Hypothalamus (tissue), 51 donors: ENCODE measurements around the gene NECAB2.
"Not testable (repeated sequence)": the region's sequence is repeated elsewhere in the genome, so short reads cannot be mapped to it uniquely, and the experiment has no call there.

Source experiments
- DNase-seq, 51 donors: peaks; one replicate each; lab custom pipeline; 2025; lab: John Stamatoyannopoulos, UW

Gene NECAB2

DNA sequence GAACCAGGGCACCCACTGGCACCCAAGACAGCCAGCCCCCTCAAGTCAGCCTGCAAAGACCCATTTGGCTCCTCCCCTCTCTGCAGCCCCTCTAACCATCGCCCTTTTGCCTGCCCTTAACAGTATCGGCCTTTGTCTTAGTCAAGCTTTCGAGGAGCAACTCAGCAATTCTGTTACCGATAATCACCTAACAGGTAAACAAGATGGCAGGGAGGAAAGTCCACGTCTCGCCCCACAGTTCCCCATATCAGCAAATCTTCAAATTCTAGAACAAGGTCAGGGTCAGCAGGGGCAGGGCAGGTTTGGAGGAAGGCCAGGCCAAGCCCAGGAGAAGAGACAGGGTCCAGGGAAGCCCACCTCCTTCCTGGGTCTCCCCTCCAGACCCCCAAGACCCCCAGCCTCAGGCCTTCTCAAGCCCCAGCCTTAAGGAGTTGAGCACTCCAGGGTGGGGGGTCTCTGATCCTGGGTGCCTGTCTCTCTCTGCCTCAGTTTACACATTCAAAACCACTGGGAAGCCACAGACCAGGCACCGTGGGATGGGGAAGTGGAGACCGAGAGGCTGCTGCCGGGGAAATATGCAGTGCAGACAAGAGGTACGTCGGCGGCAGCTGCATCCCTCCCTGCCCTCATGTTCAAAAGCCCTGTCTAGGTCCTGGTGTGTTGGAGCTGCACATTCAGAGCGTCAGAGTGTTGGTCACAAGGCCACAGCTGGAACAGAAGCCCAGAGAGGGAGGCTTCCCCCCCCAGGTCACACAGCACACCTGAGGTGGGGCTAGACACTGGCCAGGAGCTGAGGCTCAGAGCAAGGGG lies 18.9 kb upstream of the NECAB2 start:
- DNase-seq: no peak

DNA sequence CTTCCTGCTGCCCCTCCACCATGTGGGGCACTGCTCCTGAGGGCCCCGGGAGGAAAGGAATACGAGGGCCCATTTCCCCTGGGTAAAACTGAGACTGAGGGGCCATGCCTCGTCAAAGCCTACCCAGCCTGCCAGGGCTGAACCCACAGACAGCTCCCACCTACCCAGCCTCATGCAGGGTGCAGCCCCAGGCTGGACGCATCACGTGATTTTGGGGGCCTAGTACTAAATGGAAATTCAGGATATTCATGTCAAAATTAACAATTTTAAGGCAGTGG lies 18.4 kb upstream of the NECAB2 start:
- DNase-seq: no peak

DNA sequence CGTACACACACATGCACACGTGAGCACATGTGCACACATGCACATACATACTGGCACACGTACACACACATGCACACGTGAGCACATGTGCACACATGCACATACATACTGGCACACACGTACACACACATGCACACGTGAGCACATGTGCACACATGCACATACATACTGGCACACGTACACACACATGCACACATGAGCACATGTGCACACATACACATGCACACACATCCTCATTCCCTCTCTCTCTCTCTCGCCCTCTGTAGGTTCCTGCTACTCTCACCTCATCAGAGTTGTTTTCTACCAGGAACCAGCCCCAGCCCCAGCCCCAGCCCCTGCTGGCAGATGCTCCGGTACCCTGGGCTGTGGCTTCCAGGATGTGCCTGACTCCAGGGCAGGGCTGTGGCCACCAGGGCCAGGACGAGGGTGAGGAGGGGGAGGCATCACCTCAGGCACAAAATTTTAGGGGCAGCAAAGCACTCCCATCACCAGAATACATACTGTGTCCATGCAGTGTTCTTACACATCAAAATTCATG lies 17.1 kb upstream of the NECAB2 start:
- DNase-seq: not testable (repeated sequence)

DNA sequence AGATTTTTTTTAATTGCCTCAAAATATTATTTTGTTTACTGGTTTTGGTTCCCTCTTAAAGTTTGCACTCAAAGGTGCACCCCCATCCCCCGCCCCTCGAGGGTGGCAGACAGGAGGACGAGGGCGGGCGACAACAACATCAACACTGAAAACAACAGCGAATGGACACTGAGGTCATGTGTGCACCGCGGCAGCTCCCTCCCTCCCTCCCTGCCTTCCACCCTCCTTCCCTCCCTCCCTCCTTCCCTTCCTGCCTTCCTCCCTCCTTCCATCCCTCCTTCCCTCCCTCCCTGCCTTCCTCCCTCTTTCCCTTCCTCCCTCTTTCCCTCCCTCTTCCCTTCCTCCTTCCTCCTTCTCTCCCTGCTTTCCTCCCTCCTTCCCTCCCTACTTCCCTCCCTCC lies 16.5 kb upstream of the NECAB2 start:
- peak in 5 of 51 donors; percentile 12 to 46 (median 18) for DNase-seq

DNA sequence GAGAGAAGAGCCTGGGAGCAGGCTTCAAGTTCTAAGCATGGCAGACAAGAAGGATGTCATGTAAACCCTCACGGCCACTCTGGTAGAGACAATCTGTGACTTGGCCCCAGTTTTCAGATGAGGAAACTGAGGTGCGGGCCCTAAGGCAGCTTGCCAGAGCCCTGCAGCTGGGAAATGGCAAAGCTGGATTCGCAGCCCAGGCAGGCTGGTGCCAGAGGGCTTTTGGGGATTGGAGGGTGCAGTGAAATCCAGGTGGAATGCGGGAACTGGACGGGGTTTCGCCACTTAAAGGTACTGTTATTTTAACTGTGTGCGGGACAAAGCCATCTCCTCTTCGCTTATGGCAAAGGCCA lies 15.5 kb upstream of the NECAB2 start:
- DNase-seq: peak in 2 of 51 donors; percentile 11 to 47

DNA sequence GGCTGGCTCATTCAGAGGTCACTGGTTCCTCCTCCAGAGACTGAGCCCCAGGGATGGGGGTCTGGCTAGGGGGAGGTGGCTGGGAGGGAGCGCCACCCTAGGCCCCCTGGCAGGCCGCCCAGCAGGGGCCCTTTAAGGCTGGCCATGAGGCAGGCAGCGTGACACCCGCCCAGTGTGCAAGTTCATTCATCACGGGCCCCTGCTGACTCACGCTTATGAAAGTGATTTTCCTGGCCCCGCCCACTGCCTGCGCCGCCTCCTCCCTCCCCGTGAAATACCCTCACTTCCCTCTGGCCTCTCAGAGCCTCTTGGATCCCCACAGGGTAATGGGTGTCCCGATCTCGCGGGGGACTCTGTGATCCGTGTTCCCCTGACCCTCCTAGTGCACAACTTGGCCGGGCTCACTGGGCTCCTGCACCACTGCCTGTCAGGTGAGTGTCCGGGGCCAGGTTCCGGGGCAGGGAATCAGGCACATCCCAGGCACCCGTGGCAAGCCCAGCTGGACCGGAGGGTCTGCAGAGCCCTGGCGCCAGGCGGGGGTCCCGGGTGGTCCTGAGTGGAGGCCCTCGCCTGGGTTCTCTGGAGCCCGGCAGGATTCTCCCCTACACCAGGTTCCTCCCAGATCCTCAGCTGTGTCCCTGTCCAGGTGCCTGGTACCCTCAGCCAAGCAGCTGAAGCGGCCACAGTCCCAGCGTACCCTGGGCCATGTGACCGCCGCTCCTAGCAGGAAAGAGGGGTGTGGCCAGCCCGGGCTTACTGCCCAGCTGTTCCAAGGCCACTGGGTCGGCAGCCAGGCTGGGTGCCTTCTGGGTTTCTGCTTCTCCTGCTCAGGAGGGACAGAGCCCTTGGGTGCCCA lies 14.9 kb upstream of the NECAB2 start, which contains the start of gene OSGIN1:
Gene OSGIN1, plus strand, starts transcription at position 301 of the 856 bp plus-strand sequence. CDS start 4,432 bp downstream, outside the sequence.
- DNase-seq: peak; percentile 16 to 90 (median 69)

DNA sequence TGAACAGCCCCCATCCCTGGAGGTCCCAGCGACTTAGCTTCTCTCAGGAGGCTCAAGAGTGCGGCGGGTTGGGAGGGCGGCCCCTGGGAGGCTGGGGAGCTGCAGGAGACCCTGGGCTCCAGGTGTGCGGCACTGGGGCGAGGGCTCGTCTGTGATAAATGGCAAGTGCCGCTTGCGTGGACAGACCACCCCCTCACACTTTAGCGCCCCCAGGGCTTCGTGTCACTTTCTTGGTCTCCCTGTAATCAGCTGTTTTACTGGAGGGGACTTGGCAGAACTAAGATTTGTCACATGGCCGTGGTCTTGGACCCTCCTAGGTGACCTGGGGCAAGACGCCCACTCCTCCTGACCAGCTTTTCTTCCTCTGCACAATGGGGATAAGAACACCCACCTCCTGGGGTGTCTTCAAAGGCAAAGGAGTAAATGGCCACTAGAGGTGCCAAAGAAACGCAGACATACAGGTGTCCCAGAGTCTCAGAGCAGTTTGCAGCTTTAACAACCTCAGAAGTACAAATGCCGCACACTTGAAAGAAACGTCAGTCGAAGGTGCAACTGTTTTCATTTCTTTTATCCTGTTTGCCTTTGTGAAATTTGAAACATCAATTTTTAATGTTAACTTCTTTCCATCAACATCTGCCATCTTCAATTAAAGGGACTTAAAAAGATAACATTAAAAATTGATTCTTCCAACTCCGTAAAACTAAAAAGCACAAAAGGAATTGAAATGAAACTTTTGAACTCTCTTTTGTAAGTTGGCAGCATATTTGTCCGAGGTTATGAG lies 14.1 kb upstream of the NECAB2 start:
- DNase-seq: peak in 1 of 51 donors; percentile 3

DNA sequence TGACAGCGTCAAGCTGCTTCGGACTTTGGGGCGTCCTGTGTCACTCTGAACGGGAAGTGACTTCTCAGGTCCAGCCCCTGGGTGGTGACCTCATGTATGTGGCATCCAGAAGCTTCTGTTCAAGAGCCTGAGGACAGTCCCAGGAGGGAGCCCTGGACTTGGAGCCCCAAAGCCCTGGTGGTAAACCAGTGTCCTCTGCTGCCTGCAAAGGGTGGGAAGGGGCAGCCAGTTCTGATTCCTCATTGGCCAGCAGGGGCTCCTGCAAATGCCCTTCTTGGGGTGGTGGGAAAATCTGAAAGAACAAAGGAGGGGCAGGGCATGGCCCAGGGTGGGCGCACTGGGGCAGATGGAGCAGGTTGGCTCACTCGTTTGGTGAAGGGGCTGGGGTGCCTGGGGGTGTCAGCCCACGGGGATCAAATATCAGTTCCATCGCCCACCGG lies 13.4 kb upstream of the NECAB2 start:
- DNase-seq: no peak

DNA sequence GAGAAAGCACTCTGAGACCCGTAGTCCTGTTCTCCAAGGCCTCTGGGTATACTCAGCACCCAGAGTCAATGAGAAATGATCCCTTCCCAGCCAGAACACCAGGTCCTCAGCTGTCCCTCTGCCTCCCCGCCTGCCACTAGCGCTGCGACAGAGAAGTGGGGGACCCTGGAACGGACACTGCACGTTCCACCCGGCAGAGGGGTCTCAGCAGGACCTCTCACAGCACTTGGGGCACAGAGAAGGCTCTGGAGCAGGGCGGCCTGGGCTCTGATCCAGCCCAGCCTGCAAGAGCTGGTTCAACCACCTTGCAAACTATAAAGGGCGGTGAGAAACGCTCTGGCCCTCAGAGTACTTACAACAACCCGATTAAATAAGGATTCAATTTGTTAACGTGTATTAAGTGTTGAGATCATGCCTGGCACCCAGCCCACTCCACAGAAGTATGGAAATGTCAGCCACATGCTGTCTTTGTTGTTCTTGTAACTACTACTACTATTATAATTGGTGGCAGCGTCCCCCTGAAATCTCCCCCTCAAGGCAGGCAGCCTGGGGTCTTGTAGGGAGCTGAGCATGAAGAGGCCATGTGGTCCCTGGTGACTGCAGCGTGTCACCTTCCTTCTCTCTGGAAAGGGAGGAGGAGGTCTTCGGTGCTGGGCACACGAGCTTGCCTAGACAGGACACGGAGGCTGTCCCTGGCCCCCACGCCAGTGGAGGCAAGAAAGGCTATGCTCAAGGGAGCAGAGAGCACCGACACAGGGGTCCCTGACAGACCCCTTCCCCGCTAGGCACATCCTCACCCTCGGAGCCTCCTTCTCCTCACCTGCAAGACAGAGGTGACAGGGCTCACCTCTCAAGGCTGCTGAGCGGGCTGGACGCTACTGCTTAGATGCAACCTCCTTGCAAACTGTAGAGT lies 12.6 kb upstream of the NECAB2 start:
- no peak for DNase-seq

DNA sequence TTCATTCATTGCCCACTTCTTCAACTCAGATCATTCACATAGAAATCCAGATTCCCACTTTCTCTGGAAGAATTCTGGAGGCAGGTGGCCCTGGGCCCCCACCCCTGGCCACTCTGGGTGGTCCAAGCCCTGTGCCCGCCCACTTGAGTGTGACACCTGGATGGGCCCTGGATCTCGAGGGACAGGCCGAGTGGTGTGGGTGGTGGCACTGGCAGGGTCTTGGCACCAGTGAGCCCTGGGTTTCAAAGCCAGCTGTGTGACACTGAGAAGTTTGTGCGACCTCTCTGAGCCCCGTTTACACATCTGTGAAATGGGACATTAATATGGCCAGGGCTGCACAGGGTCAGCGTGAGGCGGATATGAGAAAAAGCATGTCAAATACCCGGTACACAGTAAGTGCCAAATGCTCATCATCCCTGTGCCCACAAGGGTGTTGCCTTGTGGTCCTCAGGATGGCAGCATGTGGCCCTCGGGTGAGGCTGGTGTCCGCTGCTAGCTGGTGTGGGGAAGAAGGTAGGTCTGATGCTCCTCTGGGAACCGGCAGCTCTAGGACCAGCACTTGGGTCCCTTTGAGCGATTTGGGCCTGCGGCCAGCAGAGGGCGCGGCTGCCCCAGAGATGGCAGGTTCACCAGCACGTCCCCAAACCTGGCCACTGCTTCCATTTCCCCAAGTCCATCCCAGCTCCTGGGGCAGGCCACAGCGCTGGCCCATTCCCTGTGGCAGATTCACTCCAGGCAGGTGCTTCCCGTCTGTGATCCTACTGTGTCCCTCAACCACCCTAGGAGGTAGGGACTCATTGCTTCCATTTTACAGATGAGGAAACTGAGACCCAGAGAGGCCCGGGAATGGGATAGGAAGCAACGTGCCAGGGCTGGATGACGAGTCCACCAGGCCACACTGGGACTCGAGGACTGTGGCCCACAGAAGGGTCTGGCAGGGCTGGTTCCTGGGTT lies 11.4 kb upstream of the NECAB2 start:
- peak in 44 of 51 donors; percentile 8 to 80 (median 47) for DNase-seq

DNA sequence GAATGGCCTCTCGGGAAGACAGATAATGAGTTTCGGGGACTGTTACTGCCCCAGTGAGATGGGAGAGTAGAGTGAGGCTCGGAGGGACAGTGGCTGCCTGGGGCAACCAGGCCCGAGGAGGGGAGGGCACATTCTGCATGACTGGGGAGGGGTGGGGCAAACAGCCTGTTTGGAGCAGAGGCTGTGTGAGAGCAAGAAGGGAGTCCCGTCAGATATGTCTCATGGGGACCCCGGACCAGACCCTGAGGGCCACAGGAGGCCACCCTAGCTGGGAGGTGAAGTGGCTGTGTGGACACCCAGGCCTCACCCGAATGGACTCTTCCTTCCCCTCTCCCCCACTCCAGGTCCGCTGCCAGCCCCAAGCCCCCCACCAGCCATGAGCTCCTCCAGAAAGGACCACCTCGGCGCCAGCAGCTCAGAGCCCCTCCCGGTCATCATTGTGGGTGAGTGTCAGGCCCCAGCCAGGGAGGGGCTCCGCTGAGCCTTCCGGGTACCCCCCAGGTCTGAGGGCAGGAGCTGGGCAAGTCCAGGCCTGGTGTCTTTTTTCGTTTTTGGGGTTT lies 10.7 kb upstream of the NECAB2 start:
- no peak for DNase-seq

DNA sequence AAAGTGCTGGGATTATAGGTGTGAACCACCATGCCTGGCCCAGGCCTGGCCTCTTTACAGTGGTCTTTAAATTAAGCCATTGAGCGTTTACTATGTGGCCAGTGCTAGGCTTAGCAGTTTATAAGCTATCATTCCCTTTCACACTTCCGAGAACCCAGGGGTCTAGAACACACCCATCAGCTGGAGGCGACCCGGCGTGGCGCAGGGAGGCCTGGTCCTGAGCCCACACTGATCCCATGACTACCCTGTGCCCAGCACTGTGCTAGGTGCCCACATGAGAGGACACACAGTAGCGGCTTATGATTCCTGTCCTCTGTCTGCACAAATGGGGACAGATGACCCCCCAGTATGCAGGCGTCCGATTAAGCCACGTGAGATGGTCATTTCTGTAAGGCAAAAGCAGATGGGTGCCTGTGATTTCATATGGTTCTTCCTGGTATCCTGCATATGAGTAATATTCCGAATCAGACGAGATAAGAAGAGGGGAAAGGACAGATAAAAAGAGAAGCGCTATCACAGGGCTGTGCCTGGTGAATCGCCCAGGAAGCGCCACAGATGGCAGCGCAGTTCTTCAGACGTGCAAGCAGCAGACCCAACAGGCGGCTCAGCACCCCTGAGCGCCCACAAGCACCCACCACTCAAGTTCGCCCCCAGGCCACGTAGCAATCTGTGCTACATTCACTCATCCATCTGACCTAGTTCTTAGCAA lies 9.8 kb upstream of the NECAB2 start:
- DNase-seq: peak in 1 of 51 donors; percentile 32

DNA sequence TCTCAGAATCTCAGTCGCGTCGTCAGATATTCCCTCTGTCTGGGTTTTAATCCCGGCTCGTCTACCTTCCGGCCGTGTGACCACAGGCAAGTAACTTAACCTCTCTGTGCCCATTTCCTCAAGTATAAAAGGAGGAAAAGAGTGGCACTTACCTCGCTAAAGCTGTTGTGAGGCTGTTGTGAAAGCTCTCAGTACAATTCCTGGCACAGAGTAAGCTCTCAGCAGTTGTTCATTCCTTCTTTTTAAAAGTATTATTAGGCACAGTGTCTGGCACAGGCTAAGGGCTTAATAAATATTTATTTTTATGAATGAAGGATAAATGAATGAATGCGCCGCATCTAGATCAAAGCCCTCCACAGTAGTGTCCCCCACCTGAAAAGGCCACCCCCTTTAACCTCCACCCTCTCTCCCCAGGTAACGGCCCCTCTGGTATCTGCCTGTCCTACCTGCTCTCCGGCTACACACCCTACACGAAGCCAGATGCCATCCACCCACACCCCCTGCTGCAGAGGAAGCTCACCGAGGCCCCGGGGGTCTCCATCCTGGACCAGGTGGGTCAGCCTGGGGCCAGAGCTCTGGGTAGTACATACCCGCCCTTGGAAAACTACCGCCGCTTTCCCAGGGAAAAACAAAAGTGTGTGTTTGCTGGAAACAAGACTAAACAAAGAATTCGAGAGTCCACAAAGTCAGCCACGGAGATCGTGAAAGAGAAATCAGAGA lies 9.0 kb upstream of the NECAB2 start:
- no peak for DNase-seq

DNA sequence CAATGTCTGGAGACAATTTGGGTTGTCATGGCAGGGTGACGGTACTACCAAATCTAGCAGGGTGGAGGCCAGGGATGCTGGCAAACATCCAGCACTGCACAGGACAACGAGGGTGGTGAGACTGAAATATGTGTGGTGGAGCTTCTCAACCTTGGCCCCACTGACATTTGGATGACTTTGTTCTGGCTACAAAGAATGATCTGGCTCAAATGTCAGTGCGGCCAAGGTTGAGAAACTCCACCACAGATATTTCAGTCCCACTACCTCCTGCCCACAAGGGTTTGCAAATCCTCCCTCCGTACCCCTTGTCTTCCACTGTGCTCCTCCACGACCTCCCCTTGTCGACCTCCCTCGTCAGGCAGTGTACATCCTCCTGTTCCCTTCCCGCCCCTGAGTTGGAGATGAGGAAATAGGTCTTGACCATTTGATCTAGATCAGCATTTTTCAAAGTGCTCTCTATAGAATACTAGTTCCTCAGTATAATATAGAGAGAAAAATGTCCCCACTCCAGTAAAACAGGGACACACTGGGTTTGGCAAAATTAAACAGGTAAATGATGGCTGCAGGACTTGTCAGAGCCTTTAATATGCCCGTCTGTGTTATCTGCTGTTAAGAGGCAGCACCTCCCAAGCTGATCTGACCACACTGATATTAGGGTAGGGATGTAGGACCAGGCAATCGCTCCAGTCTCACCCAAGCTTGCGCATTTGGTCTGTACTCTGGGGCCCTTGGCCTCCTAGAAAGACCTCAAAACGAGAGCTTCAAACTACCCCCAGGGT lies 8.2 kb upstream of the NECAB2 start:
- no peak for DNase-seq

DNA sequence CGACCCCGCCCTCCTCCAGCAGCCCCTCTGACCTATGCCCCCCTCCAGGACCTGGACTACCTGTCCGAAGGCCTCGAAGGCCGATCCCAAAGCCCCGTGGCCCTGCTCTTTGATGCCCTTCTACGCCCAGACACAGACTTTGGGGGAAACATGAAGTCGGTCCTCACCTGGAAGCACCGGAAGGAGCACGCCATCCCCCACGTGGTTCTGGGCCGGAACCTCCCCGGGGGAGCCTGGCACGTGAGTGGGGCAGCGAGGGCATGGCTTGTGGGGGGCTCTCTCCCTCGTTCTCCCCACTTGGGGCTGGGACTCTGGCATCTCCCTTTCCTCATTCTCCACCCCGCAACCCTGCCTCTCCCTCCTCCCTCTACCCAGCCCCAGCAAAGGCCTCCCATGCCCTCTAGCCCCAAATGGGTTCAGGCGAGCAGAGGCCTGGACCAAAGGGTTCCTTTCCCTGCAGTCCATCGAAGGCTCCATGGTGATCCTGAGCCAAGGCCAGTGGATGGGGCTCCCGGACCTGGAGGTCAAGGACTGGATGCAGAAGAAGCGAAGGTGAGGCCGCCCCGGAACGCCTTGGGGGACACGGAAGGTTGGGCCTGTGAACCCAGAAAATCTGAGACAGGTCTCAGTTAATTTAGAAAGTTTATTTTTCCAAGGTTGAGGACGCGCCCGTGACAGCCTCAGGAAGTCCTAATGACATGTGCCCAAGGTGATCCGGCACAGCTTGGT lies 7.4 kb upstream of the NECAB2 start:
- no peak for DNase-seq
